HuH-7 (cell line): ENCODE data around the gene HELZ2.
"Not testable (repeated sequence)": the region's sequence is repeated elsewhere in the genome, so short reads cannot be mapped to it uniquely, and the experiment has no call there.

Source experiments
- DNase-seq: peaks from one replicate; pipeline ENCODE4 v3.0.0; 2011; ENCODE audit warnings: low spot score

The HELZ2 gene

GRCh38 chr20:63565699-63566335 lies 8.2 kb downstream of the HELZ2 start:
- no peak for DNase-seq

GRCh38 chr20:63565021-63565698 lies 8.9 kb downstream of the HELZ2 start:
- DNase-seq = no peak

- DNase-seq = no peak
Measured at GRCh38 chr20:63564036-63564810, 9.8 kb downstream of the HELZ2 start.

GRCh38 chr20:63563225-63563935 lies 10.7 kb downstream of the HELZ2 start:
- DNase-seq = no peak

- DNase-seq = no peak
Measured at GRCh38 chr20:63562461-63563224, 11.4 kb downstream of the HELZ2 start.

GRCh38 chr20:63561624-63562396 lies 12.2 kb downstream of the HELZ2 start:
- DNase-seq = no peak

- no peak for DNase-seq
Measured at GRCh38 chr20:63560856-63561609, 13.0 kb downstream of the HELZ2 start.

GRCh38 chr20:63560333-63560805 lies 13.7 kb downstream of the HELZ2 start:
- DNase-seq = no peak

GRCh38 chr20:63559485-63560332 lies 14.3 kb downstream of the HELZ2 start:
- not testable (repeated sequence) for DNase-seq

- DNase-seq = no peak
Measured at GRCh38 chr20:63558804-63559484, 15.1 kb downstream of the HELZ2 start.

- no peak for DNase-seq
Measured at GRCh38 chr20:63557481-63557891, 16.6 kb downstream of the HELZ2 start.

GRCh38 chr20:63556873-63557478 lies 17.1 kb downstream of the HELZ2 start:
- DNase-seq = no peak

- DNase-seq = no peak
Measured at GRCh38 chr20:63555661-63556381, 18.2 kb downstream of the HELZ2 start.

- no peak for DNase-seq
Measured at GRCh38 chr20:63554361-63555278, 19.4 kb downstream of the HELZ2 start.

- peak; percentile 73 for DNase-seq
Measured at GRCh38 chr20:63553933-63554290, 20.1 kb downstream of the HELZ2 start, which contains the start of gene FNDC11. Gene FNDC11, plus strand, starts transcription at chr20:63554159. Its CDS starts 1,505 bp downstream, at chr20:63555664.
